ENCODE data around the gene ZNF135. TPM values are rescaled to one million over a fixed set of nuclear protein-coding genes. Genes with fewer than 3 reads are reported as not detected.
A peak's percentile ranks its signal among the peaks of the same experiment; 100 is the strongest.

ZNF135 gene
- total RNA-seq, 4 donors from 2014 or later = 6.2 to 18.6 (median 15.3) TPM

DNA sequence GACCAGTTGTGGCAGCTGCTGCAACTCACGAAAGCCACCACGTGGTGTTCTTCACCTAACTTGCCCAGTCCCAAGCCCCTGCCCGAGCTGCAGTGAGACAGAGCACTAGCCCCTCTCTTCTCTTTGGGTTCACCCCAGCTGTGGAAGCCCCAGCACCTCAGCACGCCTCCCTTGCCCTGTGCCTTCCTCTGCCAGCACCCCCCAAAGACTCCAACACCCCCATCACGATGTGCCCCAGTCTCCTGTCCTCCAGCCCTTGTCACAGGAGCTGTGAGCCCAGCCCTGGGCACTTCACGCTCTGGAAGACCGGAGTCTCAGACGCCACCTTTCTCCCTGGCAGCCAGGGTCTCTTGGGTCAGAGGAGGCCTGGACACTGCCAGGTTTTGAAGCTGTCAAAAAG is 2.2 kb upstream of the ZNF135 start:
- Histone ChIP-seq H3K27ac (no peak overlapping the region), H3K4me3 (no peak overlapping the region), H3K9me3 (no peaks in the 10 kb centered on the region), H3K4me1 (no peaks in the 10 kb centered on the region), H3K27me3 (no peaks in the 10 kb centered on the region), H3K36me3 (no peaks in the 10 kb centered on the region)
- DNase-seq = no peak
- TF ChIP-seq, protein P1, sequence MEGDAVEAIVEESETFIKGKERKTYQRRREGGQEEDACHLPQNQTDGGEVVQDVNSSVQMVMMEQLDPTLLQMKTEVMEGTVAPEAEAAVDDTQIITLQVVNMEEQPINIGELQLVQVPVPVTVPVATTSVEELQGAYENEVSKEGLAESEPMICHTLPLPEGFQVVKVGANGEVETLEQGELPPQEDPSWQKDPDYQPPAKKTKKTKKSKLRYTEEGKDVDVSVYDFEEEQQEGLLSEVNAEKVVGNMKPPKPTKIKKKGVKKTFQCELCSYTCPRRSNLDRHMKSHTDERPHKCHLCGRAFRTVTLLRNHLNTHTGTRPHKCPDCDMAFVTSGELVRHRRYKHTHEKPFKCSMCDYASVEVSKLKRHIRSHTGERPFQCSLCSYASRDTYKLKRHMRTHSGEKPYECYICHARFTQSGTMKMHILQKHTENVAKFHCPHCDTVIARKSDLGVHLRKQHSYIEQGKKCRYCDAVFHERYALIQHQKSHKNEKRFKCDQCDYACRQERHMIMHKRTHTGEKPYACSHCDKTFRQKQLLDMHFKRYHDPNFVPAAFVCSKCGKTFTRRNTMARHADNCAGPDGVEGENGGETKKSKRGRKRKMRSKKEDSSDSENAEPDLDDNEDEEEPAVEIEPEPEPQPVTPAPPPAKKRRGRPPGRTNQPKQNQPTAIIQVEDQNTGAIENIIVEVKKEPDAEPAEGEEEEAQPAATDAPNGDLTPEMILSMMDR (IDR thresholded peaks at IDR 0.05) = no peak
- no peak for TF ChIP-seq POLR2A (IDR thresholded peaks at IDR 0.05)
- intact Hi-C loops (cut with DNase I; ENCODE audit: low total_unique reads) = no loop called here

DNA sequence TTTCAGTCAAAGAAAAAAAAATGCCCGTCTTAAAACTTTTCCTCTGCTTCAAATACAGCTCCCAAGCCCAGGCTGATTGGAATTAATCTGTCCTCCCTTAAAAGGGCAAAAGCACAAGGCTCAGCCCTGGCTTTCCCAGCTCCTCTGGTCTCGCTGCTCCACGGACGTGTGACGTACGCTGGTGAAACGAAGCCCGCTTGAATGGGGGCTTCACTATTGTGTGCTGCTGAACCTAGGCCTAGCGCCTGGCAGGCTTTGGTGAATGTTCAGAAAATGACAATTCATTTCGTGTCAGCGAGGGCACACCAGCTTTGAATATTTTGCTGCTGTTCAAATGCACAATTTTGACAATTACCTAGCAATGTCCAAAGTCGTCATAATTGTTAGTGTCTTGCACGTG is 615 bp upstream of the ZNF135 start:
- no peak for TF ChIP-seq POLR2A (IDR thresholded peaks at IDR 0.05)
- TF ChIP-seq, protein P1 (IDR thresholded peaks at IDR 0.05) = no peak
- peak overlapping the region; percentile 85 to 97 for H3K27ac ChIP-seq
- intact Hi-C loops (cut with DNase I; ENCODE audit: low total_unique reads) = no loop called here

DNA sequence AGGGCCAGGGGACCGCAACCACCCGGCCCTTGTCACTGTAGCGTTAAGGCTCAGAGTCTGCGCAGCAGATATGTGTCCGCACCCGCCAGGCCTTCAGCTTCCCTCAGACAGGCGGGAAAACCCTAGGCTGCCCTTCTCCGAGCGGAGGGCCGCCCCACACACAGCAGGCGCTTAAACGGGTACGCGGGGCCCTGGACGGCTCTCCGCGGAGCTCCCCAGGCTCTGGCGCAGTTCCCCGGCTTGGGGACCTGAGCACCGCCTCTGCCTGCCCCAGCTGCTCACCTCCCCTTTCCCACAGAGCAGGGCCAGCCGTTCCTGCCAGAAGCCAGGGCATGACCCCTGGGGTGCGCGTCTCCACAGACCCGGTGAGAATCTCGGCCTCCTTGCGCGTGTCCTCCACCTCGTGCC is 593 bp downstream of the ZNF135 start:
- peaks cover 0 to 2% of the 10 kb centered on the region in 2 donors for H3K9me3 ChIP-seq
- intact Hi-C loops (cut with DNase I; ENCODE audit: low total_unique reads) = no loop called here
- H3K4me3 ChIP-seq = peak overlapping the region; percentile 55 to 78
- DNase-seq = no peak
- H3K36me3 ChIP-seq = no peaks in the 10 kb centered on the region
- no peaks in the 10 kb centered on the region for H3K27me3 ChIP-seq
- H3K27ac ChIP-seq = peak overlapping the region; percentile 85 to 97
- no peaks in the 10 kb centered on the region for H3K4me1 ChIP-seq
- TF ChIP-seq, protein P1 (IDR thresholded peaks at IDR 0.05) = no peak
- no peak for TF ChIP-seq POLR2A (IDR thresholded peaks at IDR 0.05)

More for the DNA sequence above, 615 bp upstream of the ZNF135 start:
- no peak for DNase-seq
- Histone ChIP-seq H3K36me3 (no peaks in the 10 kb centered on the region), H3K27me3 (no peaks in the 10 kb centered on the region), H3K4me1 (no peaks in the 10 kb centered on the region), H3K4me3 (peak overlapping the region in 1 of 2 donors; percentile 78), H3K9me3 (no peaks in the 10 kb centered on the region)

DNA sequence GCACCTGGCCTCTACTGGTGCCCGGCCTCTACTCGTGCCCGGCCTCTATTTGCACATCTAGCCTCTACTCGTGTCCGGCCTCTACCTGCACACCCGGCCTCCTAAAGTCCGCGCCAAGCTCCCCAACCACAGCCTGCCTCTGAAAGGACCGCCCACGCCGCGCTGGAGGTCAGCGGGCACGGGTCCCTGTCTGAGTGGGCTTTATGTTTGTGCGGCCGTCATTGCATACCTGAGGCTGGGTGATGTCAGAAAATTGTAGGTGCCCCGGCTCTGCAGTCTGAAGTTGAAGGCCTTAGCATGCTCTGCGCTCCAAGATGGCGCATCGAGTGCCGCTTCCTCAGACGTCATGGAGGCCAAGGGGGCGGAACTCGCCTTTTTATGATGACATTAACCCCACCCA is 1.1 kb downstream of the ZNF135 start:
- Histone ChIP-seq H3K9me3 (peaks cover 0 to 3% of the 10 kb centered on the region in 2 donors), H3K4me1 (no peaks in the 10 kb centered on the region), H3K27me3 (no peaks in the 10 kb centered on the region), H3K4me3 (peak overlapping the region; percentile 55 to 78), H3K36me3 (no peaks in the 10 kb centered on the region), H3K27ac (no peak overlapping the region)
- DNase-seq = no peak
- TF ChIP-seq, protein P1 (IDR thresholded peaks at IDR 0.05) = no peak
- TF ChIP-seq POLR2A (IDR thresholded peaks at IDR 0.05) = no peak
- intact Hi-C loops (cut with DNase I; ENCODE audit: low total_unique reads) = no loop called here

DNA sequence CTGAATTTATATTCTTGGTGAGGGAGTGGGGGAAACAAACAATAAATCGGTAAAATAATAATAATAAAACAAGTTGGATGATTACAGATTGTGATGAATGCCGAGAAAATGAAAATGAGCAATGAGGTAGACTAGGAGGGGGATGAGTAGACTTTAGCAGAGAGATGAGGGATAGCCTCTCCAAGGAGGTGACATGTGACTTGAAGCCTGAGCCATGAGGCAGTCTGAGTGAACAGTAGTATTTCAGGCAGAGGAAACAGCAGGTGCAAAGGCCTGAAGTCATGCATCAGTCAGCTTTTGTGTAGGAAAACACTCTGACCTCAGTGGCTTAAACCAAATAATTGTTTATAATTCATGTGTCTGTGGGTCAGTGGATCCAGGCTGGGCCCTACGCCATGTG is 4.6 kb downstream of the ZNF135 start:
- intact Hi-C loops (cut with DNase I; ENCODE audit: low total_unique reads) = no loop called here
- peaks cover 0 to 32% of the 10 kb centered on the region in 2 donors for H3K9me3 ChIP-seq
- H3K27me3 ChIP-seq = no peaks in the 10 kb centered on the region
- H3K36me3 ChIP-seq = no peaks in the 10 kb centered on the region
- H3K27ac ChIP-seq = no peak overlapping the region
- no peak overlapping the region for H3K4me3 ChIP-seq
- no peak for TF ChIP-seq POLR2A (IDR thresholded peaks at IDR 0.05)
- TF ChIP-seq, protein P1 (IDR thresholded peaks at IDR 0.05) = no peak
- no peak for DNase-seq
- no peaks in the 10 kb centered on the region for H3K4me1 ChIP-seq
